ENCODE results near the gene STX2.

DNA sequence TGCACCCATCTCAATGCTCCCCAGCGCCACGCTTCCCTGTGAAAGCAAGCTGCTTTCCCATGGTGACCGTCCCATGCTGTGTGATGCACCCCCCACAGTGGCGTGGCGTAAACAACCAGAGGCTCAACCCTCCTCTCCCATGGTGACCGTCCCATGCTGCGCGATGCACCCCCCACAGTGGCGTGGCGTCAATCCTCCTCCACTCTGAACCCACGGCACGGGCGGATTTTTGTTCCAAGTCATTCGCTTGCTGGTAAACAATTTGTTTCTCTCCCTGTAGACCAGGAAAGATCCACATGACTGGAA lies 8.9 kb downstream of the STX2 start:
- TF ChIP-seq, protein P1, sequence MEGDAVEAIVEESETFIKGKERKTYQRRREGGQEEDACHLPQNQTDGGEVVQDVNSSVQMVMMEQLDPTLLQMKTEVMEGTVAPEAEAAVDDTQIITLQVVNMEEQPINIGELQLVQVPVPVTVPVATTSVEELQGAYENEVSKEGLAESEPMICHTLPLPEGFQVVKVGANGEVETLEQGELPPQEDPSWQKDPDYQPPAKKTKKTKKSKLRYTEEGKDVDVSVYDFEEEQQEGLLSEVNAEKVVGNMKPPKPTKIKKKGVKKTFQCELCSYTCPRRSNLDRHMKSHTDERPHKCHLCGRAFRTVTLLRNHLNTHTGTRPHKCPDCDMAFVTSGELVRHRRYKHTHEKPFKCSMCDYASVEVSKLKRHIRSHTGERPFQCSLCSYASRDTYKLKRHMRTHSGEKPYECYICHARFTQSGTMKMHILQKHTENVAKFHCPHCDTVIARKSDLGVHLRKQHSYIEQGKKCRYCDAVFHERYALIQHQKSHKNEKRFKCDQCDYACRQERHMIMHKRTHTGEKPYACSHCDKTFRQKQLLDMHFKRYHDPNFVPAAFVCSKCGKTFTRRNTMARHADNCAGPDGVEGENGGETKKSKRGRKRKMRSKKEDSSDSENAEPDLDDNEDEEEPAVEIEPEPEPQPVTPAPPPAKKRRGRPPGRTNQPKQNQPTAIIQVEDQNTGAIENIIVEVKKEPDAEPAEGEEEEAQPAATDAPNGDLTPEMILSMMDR (conservative IDR thresholded peaks at IDR 0.05; ENCODE audit: low read depth, low read length) = no peak
- TF ChIP-seq EZH2 (IDR thresholded peaks at IDR 0.05; ENCODE audit: borderline replicate concordance, low read depth, low read length, poor library complexity, severe bottlenecking) = no peak

All from A673 (cell line).